HepG2 (cell line): ENCODE results near the gene LGALS1. TPM values are rescaled to one million over a fixed set of nuclear protein-coding genes. Genes with fewer than 3 reads are reported as not detected.

ENCODE experiments used
- ATAC-seq: fragments of 200-7000 bp; cut with Tn5 transposase; 3 replicates; pipeline ENCODE4 v1.9.1; 2020; ENCODE audit warnings: mild to moderate bottlenecking, moderate library complexity
- BruUV-seq: library from RNA; stranded (reverse); fragments of 400-500 nt; replicated peaks from 2 replicates; lab custom pipeline; 2021; lab: Mats Ljungman, UMichigan
- CTCF ChIA-PET: fragments of 300-600 bp; formaldehyde crosslinking; extraction: SDS; loops from one replicate; lab custom pipeline; 2021; ENCODE audit warnings: low total read pairs, inconsistent platforms, low intra/inter-chr PET ratio; lab: Yijun Ruan, JAX
- POLR2A ChIA-PET: fragments of 350-600 bp; sonication (Branson Sonifier 250); formaldehyde crosslinking; loops from one replicate; lab custom pipeline; 2020; ENCODE audit warnings: antibody characterized with exemption, inconsistent platforms; lab: Yijun Ruan, JAX
- DNase-seq: peaks from one replicate; pipeline ENCODE4 v3.0.0-alpha.2; 2015; ENCODE audit warnings: low spot score
- FAIRE-seq: peaks from 3 replicates; lab custom pipeline; 2011; peaks lifted over from hg19 to GRCh38; lab: Jason Lieb, UNC
- H2AFZ ChIP-seq: one replicate; pipeline ENCODE4 v1.6.1; 2011; ENCODE audit warnings: low read length, inconsistent platforms
- H3K27ac ChIP-seq: fragments of 300-600 bp; 3 replicates; pipeline ENCODE4 v1.8.0; 2011; ENCODE audit warnings: mixed run types, mild to moderate bottlenecking, mixed read lengths, low read length, inconsistent platforms; ENCODE audit not compliant: insufficient read depth; ENCODE audit errors: extremely low read length
- H3K27me3 ChIP-seq, 2 experiments: fragments of 200-600 bp in 1 of 2; 2 replicates in 1 of 2; 3 replicates in 1 of 2; pipeline versions ENCODE4 v1.6.0 to v1.8.0; 2011; ENCODE audit warnings: low read length in 2 of 2, mild to moderate bottlenecking in 2 of 2, moderate library complexity in 2 of 2, inconsistent platforms in 1 of 2; ENCODE audit not compliant: insufficient read depth in 2 of 2, control insufficient read depth in 1 of 2
- H3K36me3 ChIP-seq, 2 experiments: fragments of 200-600 bp in 1 of 2; replicated peaks in 1 of 2; 2 replicates in 1 of 2; 3 replicates in 1 of 2; pipeline versions ENCODE4 v1.5.1 to v1.8.0; 2011; ENCODE audit warnings: low read length in 2 of 2, inconsistent platforms in 1 of 2; ENCODE audit not compliant: insufficient read depth in 2 of 2, control insufficient read depth in 1 of 2
- H3K4me1 ChIP-seq: 2 replicates; pipeline ENCODE4 v1.5.1; 2012; ENCODE audit warnings: low read length, inconsistent platforms; ENCODE audit not compliant: insufficient read depth
- H3K4me2 ChIP-seq: 2 replicates; pipeline ENCODE4 v1.6.0; 2011; ENCODE audit warnings: low read depth, low read length, inconsistent platforms
- H3K4me3 ChIP-seq, 3 experiments: fragments of 200-600 bp in 1 of 3; sonication (generic), shearing (Covaris generic) in 1 of 3; replicated peaks in 1 of 3; 2 replicates each; pipeline ENCODE4 v1.5.1; 2011 to 2016; ENCODE audit warnings: low read length in 3 of 3, inconsistent platforms in 2 of 3, low read depth in 2 of 3, mild to moderate bottlenecking in 2 of 3, control low read depth in 1 of 3, mixed read lengths in 1 of 3; ENCODE audit not compliant: insufficient read depth in 1 of 3
- H3K79me2 ChIP-seq: one replicate; pipeline ENCODE4 v1.6.1; 2011; ENCODE audit warnings: low read length, inconsistent platforms; ENCODE audit not compliant: insufficient read depth
- H3K9ac ChIP-seq: 2 replicates; pipeline ENCODE4 v1.6.0; 2011; ENCODE audit warnings: mild to moderate bottlenecking, low read depth, low read length, inconsistent platforms; ENCODE audit not compliant: insufficient read depth
- H3K9me3 ChIP-seq: 2 replicates; pipeline ENCODE4 v1.5.1; 2012; ENCODE audit warnings: mild to moderate bottlenecking, low read length
- H4K20me1 ChIP-seq: 2 replicates; pipeline ENCODE4 v1.6.0; 2011; ENCODE audit warnings: inconsistent platforms, mild to moderate bottlenecking, low read length, moderate library complexity; ENCODE audit not compliant: insufficient read depth
- DPF2 ChIP-seq: sonication (generic); formaldehyde crosslinking; IDR thresholded peaks from 2 replicates; pipeline ENCODE4 v1.4.0; 2020; ENCODE audit warnings: mild to moderate bottlenecking, low read depth, missing genetic modification reagents, borderline replicate concordance
- HMG20A ChIP-seq: IDR thresholded peaks from 2 replicates; pipeline ENCODE4 v1.6.1; 2016; ENCODE audit warnings: borderline replicate concordance
- LCORL ChIP-seq, 2 experiments: fragments of 450-650 bp in 1 of 2; sonication (generic) in 1 of 2; formaldehyde crosslinking in 1 of 2; IDR thresholded peaks; 2 replicates each; pipeline versions ENCODE4 v1.5.0 to v1.6.1; 2017 to 2020; ENCODE audit warnings: antibody characterized with exemption in 1 of 2, missing genetic modification reagents in 1 of 2
- MXD4 ChIP-seq: IDR thresholded peaks from 2 replicates; pipeline ENCODE4 v1.6.1; 2016; ENCODE audit warnings: mild to moderate bottlenecking, missing biosample characterization, missing genetic modification reagents
- POLR2A ChIP-seq, 2 experiments: IDR thresholded peaks; 2 replicates each; pipeline ENCODE4 v1.6.1; 2011; ENCODE audit warnings: low read depth in 2 of 2, low read length in 2 of 2, mild to moderate bottlenecking in 1 of 2, moderate library complexity in 1 of 2; ENCODE audit not compliant: insufficient read depth in 1 of 2
- SALL1 ChIP-seq: sonication (generic); formaldehyde crosslinking; IDR thresholded peaks from 2 replicates; pipeline ENCODE4 v1.8.0; 2022; ENCODE audit warnings: mild to moderate bottlenecking, missing genetic modification reagents
- SAP130 ChIP-seq: IDR thresholded peaks from 2 replicates; pipeline ENCODE4 v1.6.1; 2016; ENCODE audit warnings: low read depth
- ZFY ChIP-seq: sonication (generic); formaldehyde crosslinking; IDR thresholded peaks from 2 replicates; pipeline ENCODE4 v1.4.0; 2020; ENCODE audit warnings: missing genetic modification reagents
- ZNF207 ChIP-seq: fragments of 450-650 bp; IDR thresholded peaks from 2 replicates; pipeline ENCODE4 v1.6.1; 2016; ENCODE audit warnings: antibody characterized with exemption, borderline replicate concordance
- ZNF235 ChIP-seq: sonication (generic); formaldehyde crosslinking; IDR thresholded peaks from 2 replicates; pipeline ENCODE4 v1.8.1; 2023; ENCODE audit warnings: mild to moderate bottlenecking, missing genetic modification reagents, borderline replicate concordance
- ZNF264 ChIP-seq: sonication (generic); formaldehyde crosslinking; IDR thresholded peaks from 2 replicates; pipeline ENCODE4 v1.4.0; 2020; ENCODE audit warnings: missing genetic modification reagents
- ZNF317 ChIP-seq: sonication (generic); formaldehyde crosslinking; IDR thresholded peaks from 2 replicates; pipeline ENCODE4 v1.5.0; 2020; ENCODE audit warnings: mild to moderate bottlenecking, missing genetic modification reagents
- WGBS: methylation state at CpG from one replicate; pipeline ENCODE4 v1.1.6; 2017; ENCODE audit warnings: low lambda C conversion rate; 5-methylcytosine and 5-hydroxymethylcytosine counted together
- in situ Hi-C: cut with HindIII; loops from 2 replicates; pipeline ENCODE4 v1.10.0; 2017; ENCODE audit warnings: low pct_unique_long_range_greater_than_20kb; ENCODE audit not compliant: extremely low pct_ligation_motif_present
- intact Hi-C: fragments of 100-400 bp; cut with micrococcal nuclease; formaldehyde crosslinking; loops from one replicate; pipeline ENCODE4 v1.10.0; 2022; ENCODE audit not compliant: unreplicated experiment
- polyA plus RNA-seq, 8 experiments: library from polyadenylated mRNA; depleted of rRNA in 3 of 8; stranded (reverse) in 7 of 8; unstranded in 1 of 8; fragments of >200 nt; fragmentation: Illumina TruSeq in 4 of 8; extraction: Trizol in 4 of 8; gene quantifications; 2 replicates each; pipeline versions ENCODE4 v1.2.1 to v1.2.3, GENCODE V29; 2011 to 2016; ENCODE audit warnings: low read depth in 4 of 8, missing spikeins in 1 of 8, mixed read lengths in 1 of 8; ENCODE audit not compliant: insufficient read depth in 1 of 8
- total RNA-seq, 5 experiments: library from RNA; depleted of rRNA; stranded (reverse); fragments of >200 nt; fragmentation: Illumina TruSeq; extraction: Trizol; gene quantifications; 2 replicates each; pipeline ENCODE4 v1.2.3, GENCODE V29; 2016; ENCODE audit warnings: low read depth in 1 of 5
- TF ChIP-seq, protein P1 (sequence below): sonication (generic); IDR thresholded peaks from 2 replicates; pipeline ENCODE4 v1.6.1; 2016; ENCODE audit warnings: low read depth, borderline replicate concordance
- TF ChIP-seq, protein P2 (sequence below): sonication (generic); formaldehyde crosslinking; IDR thresholded peaks from 2 replicates; pipeline ENCODE4 v1.5.0; 2020; ENCODE audit warnings: mild to moderate bottlenecking, missing genetic modification reagents
- TF ChIP-seq, protein P3 (sequence below): sonication (generic); formaldehyde crosslinking; IDR thresholded peaks from 2 replicates; pipeline ENCODE4 v1.4.0; 2020; ENCODE audit warnings: missing genetic modification reagents, mild to moderate bottlenecking, borderline replicate concordance

LGALS1 gene
- total and polyA plus RNA-seq, 2 of the 13 experiments (the other 11 are each of a cell fraction or from before 2014, with no cell fraction given) = 103 to 858 TPM

DNA sequence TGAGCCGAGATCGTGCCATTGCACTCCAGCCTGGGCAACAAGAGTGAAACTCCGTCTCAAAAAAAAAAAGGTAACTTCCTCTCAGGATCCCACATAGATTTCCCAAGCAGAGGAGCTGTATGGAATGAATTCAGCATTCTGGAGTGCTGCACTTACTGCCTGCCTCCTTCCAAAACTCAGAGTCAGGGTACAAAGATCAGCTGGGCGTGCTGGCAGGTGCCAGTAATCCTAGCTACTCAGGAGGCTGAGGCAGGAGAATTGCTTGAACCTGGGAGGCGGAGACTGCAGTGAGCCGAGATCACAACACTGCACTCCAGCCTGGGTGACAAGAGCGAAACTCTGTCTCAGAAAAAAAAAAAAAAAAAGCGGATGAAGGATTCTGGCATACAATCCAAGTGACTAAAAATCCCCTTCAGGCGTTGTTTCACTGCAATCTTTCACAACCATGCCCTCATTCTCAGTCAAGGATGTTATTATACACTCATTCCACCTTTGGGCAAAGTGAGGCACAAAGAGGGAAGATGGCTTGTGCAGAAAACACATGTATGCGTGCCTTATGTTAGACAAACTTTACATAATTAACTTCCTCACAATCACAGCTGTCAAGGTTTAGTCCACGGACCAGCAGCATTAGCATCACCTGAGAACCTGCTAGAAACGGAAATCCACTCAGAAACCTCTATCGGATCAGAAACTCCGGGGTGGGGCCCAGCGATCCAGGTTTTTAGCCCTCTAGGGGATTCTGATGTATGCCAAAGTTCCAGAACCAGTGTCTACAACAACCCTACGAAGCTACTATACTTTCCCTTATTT, 9.6 kb downstream of the LGALS1 start:
- CTCF ChIA-PET = no interaction called here
- intact Hi-C loops = loop anchor here (5.0 kb wide), 3 partner anchors 52 to 148 kb away; no protein-coding TSS in a partner anchor
- TF ChIP-seq DPF2 (CRISPR knock-in tag) (0 out of 2 replicates have a peak, but pooled peaks have one; percentile 25), POLR2A (IDR thresholded peaks at IDR 0.05; ENCODE audit: insufficient read depth in 1 of 2, low read depth in 2 of 2, low read length in 2 of 2) (no peak; a peak in 1 of 4 replicates), ZFY (0 out of 2 replicates have a peak, but pooled peaks have one; percentile 21), ZNF207 (no peak), ZNF317 (CRISPR knock-in tag) (0 out of 2 replicates have a peak, but pooled peaks have one; percentile 27), HMG20A (peak; percentile 46; the same call in 1 of the 2 replicates), LCORL (IDR thresholded peaks at IDR 0.05) (no peak), LCORL (CRISPR knock-in tag; IDR thresholded peaks at IDR 0.05) (0 out of 2 replicates have a peak, but pooled peaks have one; percentile 32), SAP130 (CRISPR knock-in tag) (peak; percentile 67), ZNF235 (no peak), MXD4 (CRISPR knock-in tag) (no peak), ZNF264 (CRISPR knock-in tag) (0 out of 2 replicates have a peak, but pooled peaks have one; percentile 22), SALL1 (CRISPR knock-in tag) (0 out of 2 replicates have a peak, but pooled peaks have one; percentile 6)
- TF ChIP-seq, protein P1, sequence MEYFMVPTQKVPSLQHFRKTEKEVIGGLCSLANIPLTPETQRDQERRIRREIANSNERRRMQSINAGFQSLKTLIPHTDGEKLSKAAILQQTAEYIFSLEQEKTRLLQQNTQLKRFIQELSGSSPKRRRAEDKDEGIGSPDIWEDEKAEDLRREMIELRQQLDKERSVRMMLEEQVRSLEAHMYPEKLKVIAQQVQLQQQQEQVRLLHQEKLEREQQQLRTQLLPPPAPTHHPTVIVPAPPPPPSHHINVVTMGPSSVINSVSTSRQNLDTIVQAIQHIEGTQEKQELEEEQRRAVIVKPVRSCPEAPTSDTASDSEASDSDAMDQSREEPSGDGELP = peak; percentile 61; the same call in 1 of the 2 replicates
- TF ChIP-seq, protein P2, sequence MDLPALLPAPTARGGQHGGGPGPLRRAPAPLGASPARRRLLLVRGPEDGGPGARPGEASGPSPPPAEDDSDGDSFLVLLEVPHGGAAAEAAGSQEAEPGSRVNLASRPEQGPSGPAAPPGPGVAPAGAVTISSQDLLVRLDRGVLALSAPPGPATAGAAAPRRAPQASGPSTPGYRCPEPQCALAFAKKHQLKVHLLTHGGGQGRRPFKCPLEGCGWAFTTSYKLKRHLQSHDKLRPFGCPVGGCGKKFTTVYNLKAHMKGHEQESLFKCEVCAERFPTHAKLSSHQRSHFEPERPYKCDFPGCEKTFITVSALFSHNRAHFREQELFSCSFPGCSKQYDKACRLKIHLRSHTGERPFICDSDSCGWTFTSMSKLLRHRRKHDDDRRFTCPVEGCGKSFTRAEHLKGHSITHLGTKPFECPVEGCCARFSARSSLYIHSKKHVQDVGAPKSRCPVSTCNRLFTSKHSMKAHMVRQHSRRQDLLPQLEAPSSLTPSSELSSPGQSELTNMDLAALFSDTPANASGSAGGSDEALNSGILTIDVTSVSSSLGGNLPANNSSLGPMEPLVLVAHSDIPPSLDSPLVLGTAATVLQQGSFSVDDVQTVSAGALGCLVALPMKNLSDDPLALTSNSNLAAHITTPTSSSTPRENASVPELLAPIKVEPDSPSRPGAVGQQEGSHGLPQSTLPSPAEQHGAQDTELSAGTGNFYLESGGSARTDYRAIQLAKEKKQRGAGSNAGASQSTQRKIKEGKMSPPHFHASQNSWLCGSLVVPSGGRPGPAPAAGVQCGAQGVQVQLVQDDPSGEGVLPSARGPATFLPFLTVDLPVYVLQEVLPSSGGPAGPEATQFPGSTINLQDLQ (CRISPR knock-in tag) = 0 out of 2 replicates have a peak, but pooled peaks have one; percentile 28
- TF ChIP-seq, protein P3, sequence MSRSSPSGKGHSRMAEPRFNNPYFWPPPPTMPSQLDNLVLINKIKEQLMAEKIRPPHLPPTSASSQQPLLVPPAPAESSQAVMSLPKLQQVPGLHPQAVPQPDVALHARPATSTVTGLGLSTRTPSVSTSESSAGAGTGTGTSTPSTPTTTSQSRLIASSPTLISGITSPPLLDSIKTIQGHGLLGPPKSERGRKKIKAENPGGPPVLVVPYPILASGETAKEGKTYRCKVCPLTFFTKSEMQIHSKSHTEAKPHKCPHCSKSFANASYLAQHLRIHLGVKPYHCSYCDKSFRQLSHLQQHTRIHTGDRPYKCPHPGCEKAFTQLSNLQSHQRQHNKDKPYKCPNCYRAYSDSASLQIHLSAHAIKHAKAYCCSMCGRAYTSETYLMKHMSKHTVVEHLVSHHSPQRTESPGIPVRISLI (CRISPR knock-in tag) = peak; percentile 64; the same call in 1 of the 2 replicates

More for the DNA sequence above, 9.6 kb downstream of the LGALS1 start:
- H3K4me2 ChIP-seq = peak overlapping the region; percentile 84
- H3K9ac ChIP-seq = peak overlapping the region; percentile 36
- no peaks in the 10 kb centered on the region for H3K9me3 ChIP-seq
- ATAC-seq (peak; percentile 8; the same call in 2 of the 3 replicates), DNase-seq (peak; percentile 58), FAIRE-seq (peak; percentile 57)
- H3K36me3 ChIP-seq = peaks cover 4 to 13% of the 10 kb centered on the region in 2 experiments; a peak in 3 of 5 replicates
- 1% methylated on average over 12 of the region's 16 CpGs for WGBS
- peak overlapping the region; percentile 83 for H2AFZ ChIP-seq
- in situ Hi-C loops = no loop called here
- peaks cover 47% of the 10 kb centered on the region for H3K4me1 ChIP-seq
- H3K27ac ChIP-seq = peak overlapping the region; percentile 64
- peaks cover 12% of the 10 kb centered on the region for H3K79me2 ChIP-seq
- POLR2A ChIA-PET = interaction anchor here (0.8 to 3.5 kb wide), 17 partner anchors 9 to 133 kb away, joined by 3 to 58 read pairs (median 9); partner anchors contain the start of genes GCAT, GGA1, LGALS1 and PDXP
- BruUV-seq = no TSS peak
- peak overlapping the region; percentile 18 to 62 (median 38); a peak in 5 of 6 replicates for H3K4me3 ChIP-seq
- no peaks in the 10 kb centered on the region for H3K27me3 ChIP-seq
- H4K20me1 ChIP-seq = no peaks in the 10 kb centered on the region
